Ishikawa (cell line): ENCODE measurements around the gene PRKCE.

Source experiments
- CEBPB ChIP-seq: IDR thresholded peaks from 2 replicates; pipeline ENCODE4 v1.6.1; 2012
- CREB1 ChIP-seq: IDR thresholded peaks from 2 replicates; pipeline ENCODE4 v1.6.1; 2012; ENCODE audit warnings: low read depth
- EGR1 ChIP-seq: IDR thresholded peaks from 2 replicates; pipeline ENCODE4 v1.6.1; 2012
- EP300 ChIP-seq: IDR thresholded peaks from 2 replicates; pipeline ENCODE4 v1.6.1; 2012; ENCODE audit warnings: borderline replicate concordance
- FOXM1 ChIP-seq: IDR thresholded peaks from 2 replicates; pipeline ENCODE4 v1.6.1; 2012; ENCODE audit warnings: low read depth, borderline replicate concordance
- NFIC ChIP-seq: IDR thresholded peaks from 2 replicates; pipeline ENCODE4 v1.6.1; 2012
- RAD21 ChIP-seq: IDR thresholded peaks from 2 replicates; pipeline ENCODE4 v1.6.1; 2012; ENCODE audit warnings: low read depth
- TAF1 ChIP-seq: IDR thresholded peaks from 2 replicates; pipeline ENCODE4 v1.6.1; 2012; ENCODE audit warnings: low read depth, mild to moderate bottlenecking
- TCF12 ChIP-seq: IDR thresholded peaks from 2 replicates; pipeline ENCODE4 v1.6.1; 2012; ENCODE audit warnings: low read depth
- TEAD4 ChIP-seq: IDR thresholded peaks from 2 replicates; pipeline ENCODE4 v1.6.1; 2012
- YY1 ChIP-seq: IDR thresholded peaks from 2 replicates; pipeline ENCODE4 v1.6.1; 2012; ENCODE audit warnings: low read depth
- TF ChIP-seq, protein P1 (sequence below): IDR thresholded peaks from 2 replicates; pipeline ENCODE4 v1.6.1; 2012
- TF ChIP-seq, protein P2 (sequence below): IDR thresholded peaks from 2 replicates; pipeline ENCODE4 v1.6.1; 2012; ENCODE audit warnings: low read depth, mild to moderate bottlenecking
- TF ChIP-seq, protein P3 (sequence below): IDR thresholded peaks from 2 replicates; pipeline ENCODE4 v1.6.1; 2012

DNA sequence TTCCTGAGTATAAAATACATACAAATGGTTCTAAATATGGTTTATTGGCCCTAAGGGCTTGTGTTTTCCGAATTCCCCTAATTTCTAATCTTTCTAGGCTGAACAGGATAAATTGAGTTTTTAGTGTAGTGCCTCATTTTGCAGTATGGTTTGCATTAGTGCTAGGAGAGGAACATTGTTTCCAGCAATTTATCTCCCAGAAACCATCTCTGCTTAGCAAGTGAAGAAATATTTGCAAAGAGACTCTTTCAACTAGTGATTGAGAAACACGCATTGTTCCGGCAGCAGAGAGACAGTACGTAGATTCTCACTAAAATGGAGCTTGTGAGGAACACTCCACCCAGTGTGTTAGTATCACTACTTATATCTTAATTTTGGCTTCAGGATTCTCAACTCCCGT lies 468.0 kb downstream of the PRKCE start:
- TF ChIP-seq CEBPB: no peak
- TF ChIP-seq, protein P1, sequence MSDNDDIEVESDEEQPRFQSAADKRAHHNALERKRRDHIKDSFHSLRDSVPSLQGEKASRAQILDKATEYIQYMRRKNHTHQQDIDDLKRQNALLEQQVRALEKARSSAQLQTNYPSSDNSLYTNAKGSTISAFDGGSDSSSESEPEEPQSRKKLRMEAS: no peak
- TF ChIP-seq EP300: no peak
- TF ChIP-seq, protein P2, sequence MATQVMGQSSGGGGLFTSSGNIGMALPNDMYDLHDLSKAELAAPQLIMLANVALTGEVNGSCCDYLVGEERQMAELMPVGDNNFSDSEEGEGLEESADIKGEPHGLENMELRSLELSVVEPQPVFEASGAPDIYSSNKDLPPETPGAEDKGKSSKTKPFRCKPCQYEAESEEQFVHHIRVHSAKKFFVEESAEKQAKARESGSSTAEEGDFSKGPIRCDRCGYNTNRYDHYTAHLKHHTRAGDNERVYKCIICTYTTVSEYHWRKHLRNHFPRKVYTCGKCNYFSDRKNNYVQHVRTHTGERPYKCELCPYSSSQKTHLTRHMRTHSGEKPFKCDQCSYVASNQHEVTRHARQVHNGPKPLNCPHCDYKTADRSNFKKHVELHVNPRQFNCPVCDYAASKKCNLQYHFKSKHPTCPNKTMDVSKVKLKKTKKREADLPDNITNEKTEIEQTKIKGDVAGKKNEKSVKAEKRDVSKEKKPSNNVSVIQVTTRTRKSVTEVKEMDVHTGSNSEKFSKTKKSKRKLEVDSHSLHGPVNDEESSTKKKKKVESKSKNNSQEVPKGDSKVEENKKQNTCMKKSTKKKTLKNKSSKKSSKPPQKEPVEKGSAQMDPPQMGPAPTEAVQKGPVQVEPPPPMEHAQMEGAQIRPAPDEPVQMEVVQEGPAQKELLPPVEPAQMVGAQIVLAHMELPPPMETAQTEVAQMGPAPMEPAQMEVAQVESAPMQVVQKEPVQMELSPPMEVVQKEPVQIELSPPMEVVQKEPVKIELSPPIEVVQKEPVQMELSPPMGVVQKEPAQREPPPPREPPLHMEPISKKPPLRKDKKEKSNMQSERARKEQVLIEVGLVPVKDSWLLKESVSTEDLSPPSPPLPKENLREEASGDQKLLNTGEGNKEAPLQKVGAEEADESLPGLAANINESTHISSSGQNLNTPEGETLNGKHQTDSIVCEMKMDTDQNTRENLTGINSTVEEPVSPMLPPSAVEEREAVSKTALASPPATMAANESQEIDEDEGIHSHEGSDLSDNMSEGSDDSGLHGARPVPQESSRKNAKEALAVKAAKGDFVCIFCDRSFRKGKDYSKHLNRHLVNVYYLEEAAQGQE: no peak
- no peak for TF ChIP-seq TAF1
- no peak for TF ChIP-seq FOXM1
- TF ChIP-seq TEAD4: no peak
- TF ChIP-seq RAD21: no peak
- no peak for TF ChIP-seq EGR1
- no peak for TF ChIP-seq CREB1
- TF ChIP-seq YY1: no peak
- TF ChIP-seq, protein P3, sequence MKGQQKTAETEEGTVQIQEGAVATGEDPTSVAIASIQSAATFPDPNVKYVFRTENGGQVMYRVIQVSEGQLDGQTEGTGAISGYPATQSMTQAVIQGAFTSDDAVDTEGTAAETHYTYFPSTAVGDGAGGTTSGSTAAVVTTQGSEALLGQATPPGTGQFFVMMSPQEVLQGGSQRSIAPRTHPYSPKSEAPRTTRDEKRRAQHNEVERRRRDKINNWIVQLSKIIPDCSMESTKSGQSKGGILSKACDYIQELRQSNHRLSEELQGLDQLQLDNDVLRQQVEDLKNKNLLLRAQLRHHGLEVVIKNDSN: no peak
- no peak for TF ChIP-seq NFIC
- TF ChIP-seq TCF12: no peak
